Putamen (tissue), 1 donor: ENCODE data around the gene MOB1A.
"Not testable (repeated sequence)": the region's sequence is repeated elsewhere in the genome, so short reads cannot be mapped to it uniquely, and the experiment has no call there.

Experiments
- DNase-seq: peaks from one replicate; pipeline ENCODE4 v3.0.0-alpha.2; 2016; ENCODE audit warnings: low spot score

MOB1A gene

DNA sequence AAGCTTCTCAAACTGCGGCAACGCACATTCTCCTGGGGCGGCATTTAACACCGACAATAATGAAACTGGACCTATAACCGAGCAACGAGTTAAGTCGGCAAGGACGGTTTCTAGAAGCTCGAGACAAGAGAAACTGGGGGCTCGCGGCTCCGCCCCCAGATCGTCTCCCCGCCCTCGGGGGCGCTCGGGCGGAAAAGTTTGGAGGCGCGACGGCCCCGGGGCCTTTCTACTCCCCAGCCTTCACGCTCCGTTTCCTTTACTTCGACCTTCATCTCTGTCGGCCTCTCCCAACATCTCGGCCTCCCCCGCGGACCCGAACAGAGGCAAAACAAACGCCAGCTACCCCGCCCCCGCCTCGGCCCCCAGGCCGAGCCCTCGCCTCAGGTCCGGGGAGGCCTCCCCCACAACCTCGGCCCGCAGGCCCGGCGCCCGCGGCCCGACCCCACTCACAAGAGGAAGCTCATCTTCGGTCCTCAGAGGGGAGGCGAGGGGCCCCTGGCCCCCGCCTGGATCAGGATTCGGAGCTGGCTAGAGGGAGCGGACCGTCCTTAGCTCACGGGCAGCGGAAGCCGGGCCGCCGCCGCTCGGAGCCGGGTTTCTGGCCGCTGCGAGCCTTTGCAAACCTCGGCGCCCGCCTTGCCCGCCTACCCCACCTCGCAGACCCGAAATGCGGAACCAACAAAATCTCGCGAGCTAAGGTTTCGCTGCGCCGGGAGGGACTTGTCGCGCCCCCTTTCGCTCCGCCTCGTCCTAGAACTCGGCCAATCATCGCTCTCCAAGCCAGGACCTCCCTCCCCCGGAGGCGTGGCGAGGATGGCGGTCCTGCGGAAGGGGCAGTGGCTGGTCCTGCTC lies at the start of gene MOB1A:
TSS of gene MOB1A (minus strand) at position 669 of the 852 bp plus-strand sequence. CDS start at position 464, 205 bp downstream.
- DNase-seq, result peak; percentile 98

DNA sequence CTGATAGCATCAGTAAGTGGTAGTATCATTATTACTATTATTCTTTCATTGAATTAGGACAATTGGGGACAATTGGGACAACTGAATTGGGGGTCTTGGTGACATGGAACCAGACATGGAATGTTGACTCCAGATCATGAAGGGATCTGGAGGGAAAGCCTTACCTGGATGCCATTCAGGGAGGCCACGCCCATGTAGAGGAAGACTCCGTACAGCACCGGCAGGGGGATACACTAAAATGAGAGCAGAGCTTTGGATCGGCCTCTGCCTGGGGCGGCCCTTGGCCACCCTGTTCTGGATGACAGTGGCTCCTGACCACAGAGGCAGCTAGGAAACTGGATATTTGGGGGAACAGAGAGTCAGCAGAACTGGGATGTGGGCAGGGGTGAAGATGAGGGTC lies 49.0 kb upstream of the MOB1A start:
- no peak for DNase-seq

DNA sequence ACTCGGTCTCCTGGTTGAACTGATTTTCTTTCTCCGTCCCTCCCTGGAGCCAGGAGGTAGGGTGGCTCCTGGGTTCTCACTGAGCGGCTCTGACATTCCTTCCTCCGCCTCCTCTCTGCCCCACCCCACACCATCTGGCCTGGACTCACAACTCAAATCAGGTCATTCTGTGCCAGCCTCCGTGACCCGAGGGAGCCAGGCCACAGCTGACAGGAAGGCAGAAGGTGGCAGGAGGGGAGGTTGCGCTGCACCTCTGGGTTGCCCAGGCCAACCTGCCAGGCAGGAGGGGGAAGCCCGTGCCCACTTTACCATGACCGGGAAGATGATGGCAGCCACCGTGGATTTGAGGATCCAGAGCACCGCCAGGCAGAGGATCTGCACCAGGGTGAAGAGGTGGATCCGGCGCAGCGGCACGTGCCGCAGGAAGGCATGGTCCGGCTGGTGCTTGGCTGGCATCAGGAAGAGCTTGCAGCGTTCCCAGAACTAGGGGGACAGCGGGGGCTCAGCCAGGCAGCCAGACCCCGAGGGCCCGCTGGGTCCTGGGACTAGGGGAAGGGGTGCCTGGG lies 48.1 kb upstream of the MOB1A start:
- no peak for DNase-seq

DNA sequence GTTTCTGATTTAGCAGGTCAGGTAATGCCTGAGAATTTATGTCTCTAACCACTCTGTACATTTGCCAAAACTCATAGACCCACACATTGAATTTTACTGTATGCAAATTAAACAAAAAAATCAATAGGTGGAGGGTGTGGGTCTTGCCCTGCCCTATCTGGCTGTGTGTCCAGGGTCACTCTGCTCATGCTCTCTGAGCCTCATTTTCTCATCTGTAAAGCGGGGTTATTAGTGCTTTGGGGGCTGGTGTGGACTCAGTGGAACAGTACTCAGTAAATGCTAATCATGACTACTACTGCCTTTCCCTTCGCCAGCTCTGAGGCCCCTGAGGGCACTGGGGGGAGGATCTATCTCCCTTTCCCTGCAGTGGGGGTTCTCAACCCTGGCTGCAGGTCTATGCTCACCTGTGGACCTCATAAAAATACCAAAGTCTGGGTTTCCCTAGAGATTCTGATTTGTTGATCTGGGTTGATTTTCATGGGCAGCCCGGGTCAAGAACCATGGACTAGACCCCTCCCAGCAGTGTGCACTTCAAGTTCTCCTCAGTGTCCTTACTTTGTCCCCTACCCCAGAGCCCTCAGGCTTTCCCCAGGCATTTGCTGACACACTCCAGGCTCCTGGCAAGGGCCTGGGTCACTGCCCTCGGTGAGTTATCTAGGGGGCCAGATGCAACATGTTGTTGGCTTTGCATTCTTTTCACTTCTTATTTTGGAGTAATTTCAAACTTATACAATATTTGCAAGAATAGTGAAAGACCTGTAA lies 47.2 kb upstream of the MOB1A start:
- DNase-seq, result no peak

DNA sequence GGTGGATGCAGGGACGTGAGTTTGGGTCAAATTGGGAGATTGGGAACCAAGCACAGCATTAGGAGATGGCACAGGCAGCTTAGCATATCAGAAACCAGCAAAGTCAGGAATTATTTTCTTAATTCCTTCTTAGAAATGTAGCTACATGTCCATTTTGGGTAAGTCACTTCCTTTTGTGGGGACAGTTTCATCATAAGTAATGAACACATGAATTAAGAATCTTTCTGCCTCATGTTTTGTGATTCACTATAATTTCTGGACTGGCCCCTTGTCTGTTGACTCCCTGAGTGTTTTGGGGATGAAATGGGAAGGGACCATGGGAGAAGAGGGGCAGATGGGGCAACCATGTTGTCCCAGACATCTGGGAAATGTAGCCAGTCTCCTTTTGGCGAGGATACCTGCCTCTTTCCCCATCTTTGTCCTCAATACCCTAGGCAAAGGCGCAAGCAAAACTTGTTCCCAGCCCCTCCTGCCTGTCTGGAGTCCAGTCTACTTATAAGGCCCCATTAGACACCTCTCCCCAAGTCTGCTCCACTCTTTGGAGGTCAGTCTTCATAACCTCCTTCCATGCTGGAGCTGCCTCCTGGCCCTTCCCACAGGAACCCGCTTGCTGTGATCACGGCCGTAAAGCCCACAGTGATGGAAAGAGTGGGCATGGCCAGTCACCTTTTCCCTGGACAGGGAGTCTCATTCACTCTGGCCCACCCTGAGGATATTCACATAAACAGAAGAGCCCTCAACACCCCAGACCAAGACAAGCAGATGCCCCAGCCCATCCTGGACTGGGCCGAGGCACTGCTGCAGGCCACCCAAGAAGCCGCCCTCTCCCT lies 45.5 kb upstream of the MOB1A start:
- no peak for DNase-seq

DNA sequence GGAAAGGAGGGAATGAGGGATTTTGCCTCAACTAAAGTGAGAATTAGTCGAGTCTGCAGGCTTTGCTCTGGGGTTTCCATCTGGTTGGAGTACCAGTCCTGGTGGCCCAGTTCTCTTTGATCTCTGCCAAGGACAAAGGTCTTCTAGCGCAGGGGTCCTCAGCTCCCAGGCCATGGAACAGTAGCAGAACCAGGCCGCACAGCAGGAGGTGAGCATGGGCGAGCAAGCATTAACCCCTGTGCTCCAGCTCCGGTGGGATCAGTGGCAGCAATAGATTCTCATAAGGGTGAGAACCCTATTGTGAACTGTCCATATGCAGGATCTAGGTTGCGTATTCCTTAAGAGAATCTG lies 43.6 kb upstream of the MOB1A start:
- DNase-seq, result no peak

DNA sequence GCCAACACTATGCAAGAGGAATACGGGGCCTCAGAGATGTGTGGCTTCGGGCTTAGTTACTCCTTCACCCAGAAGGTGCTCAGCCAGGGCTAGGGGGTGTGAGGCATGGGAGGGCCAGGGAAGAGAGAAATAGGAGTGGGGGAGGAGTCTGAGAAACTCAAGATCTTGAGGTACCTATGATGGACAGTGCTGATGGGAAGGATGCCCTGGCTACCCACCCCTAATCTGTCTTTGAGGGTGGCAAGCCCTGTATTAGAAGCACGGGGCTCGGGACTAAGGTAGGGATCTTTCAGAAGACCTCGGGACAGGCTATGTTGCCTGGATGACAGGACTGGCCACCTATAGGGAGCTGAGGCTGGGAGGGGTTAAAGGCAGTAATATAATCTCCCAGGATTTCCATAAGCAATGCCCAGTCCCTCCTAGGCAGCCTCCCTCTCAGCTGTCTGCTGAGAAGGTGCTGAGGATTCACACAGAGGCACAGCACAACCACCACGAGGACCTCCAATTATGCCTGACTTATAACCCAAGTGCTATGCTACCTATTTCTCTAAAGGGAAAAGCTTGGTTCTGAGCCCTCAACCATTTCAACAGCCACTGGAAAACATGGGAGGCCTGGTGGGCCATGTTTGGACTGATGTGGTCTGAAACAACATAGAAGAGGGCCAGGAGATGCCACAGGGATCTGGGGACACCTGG lies 43.1 kb upstream of the MOB1A start:
- no peak for DNase-seq

DNA sequence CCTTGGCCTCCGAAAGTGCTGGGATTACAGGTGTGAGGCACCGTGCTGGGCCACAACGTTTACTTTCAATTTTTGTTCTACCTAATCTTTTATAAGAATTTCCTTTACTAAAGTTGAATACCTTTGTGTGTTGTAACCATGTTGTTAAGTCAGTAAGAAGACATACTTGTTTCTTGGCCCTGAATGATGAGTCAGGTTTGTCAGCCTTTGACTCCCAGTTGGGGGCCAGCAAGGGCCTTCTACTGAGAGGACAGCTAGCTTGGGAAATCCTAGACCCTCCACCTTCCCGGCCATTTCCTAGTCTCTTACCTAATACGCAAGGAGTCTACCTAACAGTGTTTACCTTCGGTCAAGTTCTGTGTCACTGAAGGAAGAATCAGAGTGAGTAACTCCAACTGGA lies 42.4 kb upstream of the MOB1A start:
- DNase-seq, result no peak

DNA sequence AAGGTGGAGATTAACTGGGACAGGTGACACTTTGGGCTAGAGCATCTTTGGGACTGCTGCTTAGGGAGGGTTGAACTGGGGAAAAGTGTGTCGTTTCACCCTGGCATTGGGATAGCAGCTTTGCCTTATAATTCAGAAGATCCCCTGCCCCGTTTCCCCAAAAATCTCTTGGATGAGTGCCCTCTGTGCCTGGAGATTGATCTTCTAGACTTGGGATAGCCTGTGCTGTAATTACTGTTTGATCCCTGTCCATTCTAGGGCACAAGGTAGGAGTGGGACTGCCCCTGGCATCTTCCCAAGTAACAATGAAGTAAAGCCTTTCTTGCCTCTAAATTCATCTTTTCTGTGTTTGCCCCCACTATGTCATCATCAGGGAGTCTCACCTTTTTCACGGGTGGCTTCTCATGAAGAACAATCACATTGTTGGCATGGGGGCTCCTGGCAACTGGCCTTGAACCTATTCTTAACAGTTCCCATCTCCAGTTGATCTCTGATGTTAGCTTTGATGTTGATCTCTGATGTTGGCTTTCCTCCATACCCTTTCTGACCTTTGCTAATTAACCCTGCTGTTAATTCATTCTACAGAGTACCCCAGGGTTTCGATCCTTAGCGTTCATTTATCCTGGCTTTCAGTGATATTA lies 41.3 kb upstream of the MOB1A start:
- DNase-seq, result no peak

DNA sequence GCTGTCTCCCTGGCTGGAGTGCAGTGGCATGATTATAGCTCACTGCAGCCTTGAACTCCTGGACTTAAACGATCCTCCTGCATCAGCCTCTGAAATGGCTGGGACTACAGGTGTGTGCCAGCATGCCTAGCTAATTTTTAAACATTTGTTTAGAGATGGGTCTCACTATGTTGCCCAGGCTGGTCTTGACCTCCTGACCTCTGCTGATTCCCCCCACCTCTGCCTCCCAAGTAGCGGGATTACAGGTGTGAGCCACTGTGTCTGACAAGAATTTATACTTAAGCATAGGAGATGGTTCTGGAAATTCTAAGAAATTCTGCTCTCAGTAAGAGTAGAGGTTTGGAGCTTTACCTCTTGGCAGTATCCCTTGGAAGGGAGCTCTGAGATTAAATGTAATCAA lies 38.0 kb upstream of the MOB1A start:
- DNase-seq, result no peak

DNA sequence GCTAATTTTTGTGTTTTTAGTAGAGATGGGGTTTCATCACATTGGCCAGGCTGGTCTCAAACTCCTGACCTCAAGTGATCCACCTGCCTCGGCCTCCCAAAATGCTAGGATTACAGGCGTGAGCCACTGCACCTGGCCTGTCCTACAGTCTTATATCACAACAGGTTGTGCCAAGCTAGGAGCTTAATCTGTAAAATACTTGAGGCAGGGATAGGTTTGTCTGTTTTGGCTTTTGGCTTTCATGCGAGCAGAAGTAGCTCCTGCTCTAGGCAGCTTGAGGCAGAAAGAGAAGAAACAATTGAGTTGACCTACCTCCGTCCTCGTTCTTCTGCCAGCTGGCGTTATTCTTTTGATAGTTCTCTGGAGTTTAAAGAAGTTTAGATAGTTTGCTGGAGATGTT lies 37.1 kb upstream of the MOB1A start:
- not testable (repeated sequence) for DNase-seq

DNA sequence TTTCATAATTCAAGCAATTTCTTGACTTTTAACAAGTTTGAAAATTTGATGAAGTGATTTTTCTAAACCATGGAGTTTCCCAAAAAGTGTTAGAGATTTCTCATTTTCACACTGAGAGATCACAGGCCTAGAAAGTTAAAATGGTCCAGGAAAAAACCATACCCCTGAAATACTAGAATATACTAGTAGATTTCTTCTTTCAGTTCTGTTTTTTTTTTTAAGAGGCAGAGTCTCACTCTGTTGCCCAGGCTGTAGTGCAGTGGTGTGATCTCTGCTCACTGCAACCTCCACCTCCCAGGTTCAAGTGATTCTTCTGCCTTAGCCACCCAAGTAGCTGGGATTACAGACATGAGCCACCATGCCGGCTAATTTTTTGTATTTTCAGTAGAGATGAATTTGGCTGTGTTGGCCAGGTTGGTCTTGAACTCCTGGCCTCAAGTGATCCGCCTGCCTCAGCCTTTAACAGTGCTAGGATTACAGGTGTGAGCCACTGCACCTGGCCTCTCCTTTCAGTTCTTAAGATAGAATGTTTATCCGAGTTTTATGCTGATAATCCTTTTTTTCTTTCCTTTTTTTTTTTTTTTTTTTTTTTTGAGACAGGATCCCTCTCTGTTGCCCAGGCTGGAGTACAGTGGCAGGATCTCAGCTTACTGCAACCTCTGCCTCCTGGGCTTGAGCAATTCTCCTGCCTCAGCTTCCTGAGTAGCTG lies 34.2 kb upstream of the MOB1A start:
- no peak for DNase-seq

DNA sequence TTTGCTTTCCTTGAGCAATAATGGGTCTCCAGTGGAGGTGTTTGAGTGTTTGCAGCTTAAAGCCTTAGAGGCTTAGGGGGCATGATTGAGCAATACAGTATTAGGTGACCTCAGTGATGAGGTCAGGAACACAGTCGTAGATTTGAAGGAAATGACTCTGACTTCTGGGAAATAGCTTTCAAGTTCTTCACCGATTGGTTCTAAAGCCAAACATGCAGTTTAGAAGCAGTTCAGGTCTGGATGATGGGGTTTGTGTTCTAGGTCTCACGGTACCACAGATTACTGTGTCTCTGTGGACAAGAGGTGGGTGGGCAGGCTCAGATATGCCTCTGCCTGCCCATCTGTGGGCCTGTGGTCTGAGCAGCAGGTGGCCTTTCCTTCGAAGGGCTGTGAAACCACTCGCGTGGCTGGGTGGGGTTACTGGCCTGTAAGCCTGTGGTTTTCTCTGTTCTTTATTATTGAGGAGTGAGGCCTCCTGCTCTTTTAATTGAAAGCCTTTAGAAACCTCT lies 27.6 kb upstream of the MOB1A start:
- DNase-seq, result no peak

DNA sequence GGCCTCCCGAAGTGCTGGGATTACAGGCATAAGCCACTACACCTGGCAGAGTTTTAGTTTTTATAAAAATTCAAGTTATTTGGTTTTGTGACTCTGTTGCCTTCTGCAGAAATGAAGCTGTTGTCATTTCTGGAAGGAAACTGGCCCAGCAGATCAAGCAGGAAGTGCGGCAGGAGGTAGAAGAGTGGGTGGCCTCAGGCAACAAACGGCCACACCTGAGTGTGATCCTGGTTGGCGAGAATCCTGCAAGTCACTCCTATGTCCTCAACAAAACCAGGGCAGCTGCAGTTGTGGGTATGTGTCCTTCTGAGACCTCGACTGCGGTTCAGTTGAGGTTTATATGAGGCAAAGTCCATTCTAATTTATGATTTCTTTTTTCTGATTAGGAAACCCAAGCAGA lies 26.9 kb upstream of the MOB1A start:
- no peak for DNase-seq

DNA sequence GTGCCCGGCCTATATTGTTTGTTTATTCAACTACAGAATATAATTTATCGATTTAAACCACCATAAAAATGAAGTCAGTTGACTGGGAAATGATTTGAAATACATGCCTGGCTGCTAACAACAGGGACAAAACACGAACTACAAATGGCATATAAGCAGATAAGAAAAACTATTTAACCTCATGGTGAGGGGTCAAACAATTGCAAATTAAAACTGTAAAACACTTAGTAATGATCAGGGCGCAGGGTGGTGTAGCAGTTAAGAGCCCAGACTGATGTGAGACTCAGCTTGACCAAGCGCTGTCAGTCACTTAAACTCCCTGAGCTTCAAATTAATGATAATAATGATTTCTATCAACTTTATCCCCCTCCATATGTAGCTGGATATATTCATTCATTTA lies 26.4 kb upstream of the MOB1A start:
- no peak for DNase-seq

DNA sequence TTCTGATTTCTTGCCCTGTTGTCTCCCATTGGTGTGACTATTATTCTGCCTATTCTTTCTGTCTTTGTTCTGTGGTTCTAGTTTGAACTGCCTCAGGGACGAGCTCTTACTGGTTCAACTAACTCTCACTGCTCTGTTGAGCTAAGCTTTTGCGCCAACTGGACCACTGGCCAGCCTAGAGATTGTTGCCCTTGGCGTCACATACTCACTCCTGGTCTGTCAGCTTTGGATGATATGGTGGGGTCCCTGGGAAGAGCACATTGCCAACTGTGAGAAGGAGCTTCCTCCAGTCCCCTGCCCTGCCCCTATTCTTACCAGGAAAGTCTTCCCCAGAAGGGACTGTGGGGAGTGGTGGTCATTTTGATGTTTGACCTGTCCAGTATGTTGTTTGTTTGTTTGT lies 25.8 kb upstream of the MOB1A start:
- no peak for DNase-seq

DNA sequence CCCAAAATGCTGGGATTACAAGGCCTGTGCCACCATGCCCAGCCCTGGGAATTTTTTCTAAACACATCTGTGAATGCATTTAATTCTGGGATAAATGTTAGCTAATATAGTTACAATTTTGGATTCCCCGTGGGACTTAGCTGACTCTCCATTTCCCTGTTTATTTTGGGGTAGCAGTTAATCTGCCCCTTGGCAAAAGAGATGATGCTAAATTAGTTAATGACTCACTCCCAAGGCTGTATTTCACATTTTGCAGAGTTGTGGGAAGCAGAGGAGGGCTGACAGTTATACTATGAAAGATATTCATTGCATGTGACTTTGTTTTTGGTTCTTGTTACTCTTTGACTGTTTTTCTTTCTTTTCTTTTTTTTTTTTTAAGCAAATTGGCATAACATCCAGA lies 22.9 kb upstream of the MOB1A start:
- DNase-seq, result no peak

DNA sequence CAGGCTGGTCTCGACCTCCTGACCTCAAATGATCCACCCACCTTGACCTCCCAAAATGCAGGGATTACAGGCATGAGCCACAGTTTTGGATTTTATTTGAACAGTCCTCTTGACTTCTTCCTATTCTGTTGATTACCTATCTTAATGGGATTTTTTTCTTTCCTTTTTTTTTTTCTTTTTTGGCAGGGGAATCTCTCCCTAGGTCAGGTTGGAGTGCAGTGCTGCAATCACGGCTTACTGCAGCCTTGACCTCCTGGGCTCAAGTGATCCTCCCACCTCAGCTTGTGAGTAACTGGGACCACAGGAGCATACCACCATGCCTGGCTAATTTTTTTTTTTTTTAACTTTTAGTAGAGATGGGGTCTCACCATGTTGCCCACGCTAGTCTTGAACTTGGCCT lies 22.5 kb upstream of the MOB1A start:
- no peak for DNase-seq

DNA sequence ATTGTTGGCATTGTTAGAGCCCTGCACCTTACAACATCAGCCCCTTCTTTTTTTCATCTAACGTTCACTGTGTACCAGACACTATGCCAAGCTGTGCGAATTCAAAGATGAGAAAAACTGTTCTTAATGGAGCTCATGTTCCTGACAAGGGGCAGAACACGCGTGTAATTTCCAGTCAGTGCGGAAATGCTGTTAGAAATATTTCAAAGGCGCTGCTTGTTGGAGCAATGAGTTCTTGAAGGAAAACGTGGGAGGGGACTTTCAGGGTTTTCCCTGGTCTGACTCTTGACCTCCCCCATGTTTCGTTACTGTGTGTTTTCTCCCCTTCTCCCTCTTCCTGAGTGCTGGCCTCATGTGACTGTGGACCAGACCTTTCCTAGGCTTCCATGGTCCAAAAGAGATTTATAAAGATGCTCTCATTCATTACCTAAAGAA lies 21.2 kb upstream of the MOB1A start:
- DNase-seq, result no peak

DNA sequence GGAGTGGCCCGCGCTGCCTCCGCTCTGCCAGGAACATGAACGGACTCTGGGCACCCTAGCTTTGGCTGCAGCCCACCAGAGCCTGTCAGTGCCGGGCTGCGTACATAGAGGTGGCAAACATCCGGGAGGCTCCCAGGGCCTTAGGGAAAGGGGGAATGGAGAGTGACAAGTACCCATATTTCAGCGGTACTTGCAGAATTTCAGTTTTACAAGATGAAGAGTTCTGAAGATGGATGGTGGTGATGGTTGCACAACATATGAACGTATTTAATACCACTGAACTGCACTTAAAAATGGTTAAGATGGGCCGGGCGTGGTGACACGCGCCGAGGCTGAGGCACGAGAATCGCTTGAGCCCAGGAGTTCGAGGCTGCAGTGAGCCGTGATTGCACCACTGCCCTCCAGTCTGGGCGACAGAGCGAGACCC lies 20.6 kb upstream of the MOB1A start:
- DNase-seq, result no peak
